GM19452 (cell line): ENCODE results near the gene RYR1.
"Not testable (repeated sequence)": the region's sequence is repeated elsewhere in the genome, so short reads cannot be mapped to it uniquely, and the experiment has no call there.

Source experiments
- ATAC-seq: cut with Tn5 transposase; IDR thresholded peaks from one replicate; pipeline ENCODE4 v1.9.1; 2021; ENCODE audit not compliant: unreplicated experiment

RYR1 gene

GRCh38 chr19:38399537-38399936 lies 34.0 kb upstream of the RYR1 start:
- no peak for ATAC-seq

GRCh38 chr19:38400361-38400760 lies 33.1 kb upstream of the RYR1 start:
- no peak for ATAC-seq

- no peak for ATAC-seq
Measured at GRCh38 chr19:38401148-38401547, 32.3 kb upstream of the RYR1 start.

GRCh38 chr19:38402623-38402966 lies 30.9 kb upstream of the RYR1 start:
- no peak for ATAC-seq

GRCh38 chr19:38402967-38403674 lies 30.4 kb upstream of the RYR1 start, which contains the start of gene FAM98C:
FAM98C (plus strand) TSS chr19:38403093; CDS start chr19:38403154, 61 bp downstream.
- ATAC-seq = peak; percentile 94

GRCh38 chr19:38404858-38405257 lies 28.6 kb upstream of the RYR1 start:
- ATAC-seq = no peak

GRCh38 chr19:38405276-38405675 lies 28.2 kb upstream of the RYR1 start:
- no peak for ATAC-seq

GRCh38 chr19:38409631-38410133 lies 23.8 kb upstream of the RYR1 start:
- no peak for ATAC-seq

GRCh38 chr19:38410407-38410806 lies 23.1 kb upstream of the RYR1 start:
- ATAC-seq = not testable (repeated sequence)

GRCh38 chr19:38411041-38411712 lies 22.3 kb upstream of the RYR1 start:
- no peak for ATAC-seq

- not testable (repeated sequence) for ATAC-seq
Measured at GRCh38 chr19:38411898-38412297, 21.6 kb upstream of the RYR1 start.

GRCh38 chr19:38412491-38412890 lies 21.0 kb upstream of the RYR1 start:
- no peak for ATAC-seq

- ATAC-seq = no peak
Measured at GRCh38 chr19:38412961-38413360, 20.5 kb upstream of the RYR1 start.

- no peak for ATAC-seq
Measured at GRCh38 chr19:38413416-38413815, 20.1 kb upstream of the RYR1 start.

GRCh38 chr19:38417146-38417543 lies 16.3 kb upstream of the RYR1 start:
- no peak for ATAC-seq

GRCh38 chr19:38417544-38418506 lies 15.7 kb upstream of the RYR1 start:
- ATAC-seq = no peak

- ATAC-seq = no peak
Measured at GRCh38 chr19:38420935-38421334, 12.6 kb upstream of the RYR1 start.

GRCh38 chr19:38421856-38422255 lies 11.6 kb upstream of the RYR1 start:
- ATAC-seq = no peak

- ATAC-seq = no peak
Measured at GRCh38 chr19:38422438-38422837, 11.1 kb upstream of the RYR1 start.

- no peak for ATAC-seq
Measured at GRCh38 chr19:38424272-38424671, 9.2 kb upstream of the RYR1 start.

- ATAC-seq = no peak
Measured at GRCh38 chr19:38425222-38425809, 8.2 kb upstream of the RYR1 start.
